Nephron (organoid): ENCODE results near the gene ADSL.

Experiments
- H3K27ac Mint-ChIP-seq, 3 experiments: 2 replicates each; pipeline ENCODE4 v1.8.0; 2020; ENCODE audit warnings: mixed read lengths in 3 of 3, mild to moderate bottlenecking in 2 of 3, moderate library complexity in 1 of 3
- H3K27me3 Mint-ChIP-seq: 2 replicates; pipeline ENCODE4 v1.8.0; 2021; ENCODE audit warnings: low read depth, mild to moderate bottlenecking, moderate library complexity, mixed read lengths
- H3K36me3 Mint-ChIP-seq: 2 replicates; pipeline ENCODE4 v1.8.0; 2020; ENCODE audit warnings: low read depth, mixed read lengths
- H3K4me1 Mint-ChIP-seq: 2 replicates; pipeline ENCODE4 v1.8.0; 2020; ENCODE audit warnings: mixed read lengths
- H3K4me3 Mint-ChIP-seq, 3 experiments: 2 replicates each; pipeline ENCODE4 v1.8.0; 2020; ENCODE audit warnings: mild to moderate bottlenecking in 3 of 3, mixed read lengths in 3 of 3, moderate library complexity in 2 of 3
- H3K9me3 Mint-ChIP-seq: 2 replicates; pipeline ENCODE4 v1.8.0; 2020; ENCODE audit warnings: mixed read lengths
- TF ChIP-seq, protein P1 (sequence below), 3 experiments: fragments of 200-600 bp; sonication (generic); IDR thresholded peaks; one replicate each; pipeline ENCODE4 v1.5.0; 2021; ENCODE audit warnings: antibody characterized with exemption in 3 of 3; ENCODE audit not compliant: unreplicated experiment in 3 of 3

The ADSL gene

DNA sequence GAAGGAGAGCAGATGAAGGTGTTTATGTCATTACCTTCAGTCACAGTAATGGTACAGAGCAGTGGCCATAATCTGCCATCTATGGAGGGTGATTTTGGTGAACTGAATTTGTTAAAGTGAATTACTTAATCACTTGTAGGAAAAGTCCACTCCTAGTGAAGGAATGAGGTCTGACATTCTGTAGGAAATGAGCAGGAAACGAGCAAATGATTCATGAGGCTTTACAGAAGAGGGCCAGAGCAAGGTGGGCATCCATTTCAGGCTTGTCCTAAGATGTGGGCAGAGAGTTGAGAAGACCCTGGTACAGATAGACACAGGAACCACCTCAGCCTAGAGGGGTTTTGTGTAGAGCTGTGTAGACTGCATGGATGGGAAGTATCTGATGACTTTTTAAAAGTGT lies 18.1 kb downstream of the ADSL start:
- Mint-ChIP-seq H3K4me1 (no peaks in the 10 kb centered on the region), H3K27me3 (no peaks in the 10 kb centered on the region), H3K4me3 (no peak overlapping the region), H3K9me3 (no peaks in the 10 kb centered on the region), H3K27ac (no peak overlapping the region), H3K36me3 (peaks cover 83% of the 10 kb centered on the region)
- TF ChIP-seq, protein P1, sequence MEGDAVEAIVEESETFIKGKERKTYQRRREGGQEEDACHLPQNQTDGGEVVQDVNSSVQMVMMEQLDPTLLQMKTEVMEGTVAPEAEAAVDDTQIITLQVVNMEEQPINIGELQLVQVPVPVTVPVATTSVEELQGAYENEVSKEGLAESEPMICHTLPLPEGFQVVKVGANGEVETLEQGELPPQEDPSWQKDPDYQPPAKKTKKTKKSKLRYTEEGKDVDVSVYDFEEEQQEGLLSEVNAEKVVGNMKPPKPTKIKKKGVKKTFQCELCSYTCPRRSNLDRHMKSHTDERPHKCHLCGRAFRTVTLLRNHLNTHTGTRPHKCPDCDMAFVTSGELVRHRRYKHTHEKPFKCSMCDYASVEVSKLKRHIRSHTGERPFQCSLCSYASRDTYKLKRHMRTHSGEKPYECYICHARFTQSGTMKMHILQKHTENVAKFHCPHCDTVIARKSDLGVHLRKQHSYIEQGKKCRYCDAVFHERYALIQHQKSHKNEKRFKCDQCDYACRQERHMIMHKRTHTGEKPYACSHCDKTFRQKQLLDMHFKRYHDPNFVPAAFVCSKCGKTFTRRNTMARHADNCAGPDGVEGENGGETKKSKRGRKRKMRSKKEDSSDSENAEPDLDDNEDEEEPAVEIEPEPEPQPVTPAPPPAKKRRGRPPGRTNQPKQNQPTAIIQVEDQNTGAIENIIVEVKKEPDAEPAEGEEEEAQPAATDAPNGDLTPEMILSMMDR (IDR thresholded peaks at IDR 0.05; ENCODE audit: unreplicated experiment in 3 of 3) = no peak

DNA sequence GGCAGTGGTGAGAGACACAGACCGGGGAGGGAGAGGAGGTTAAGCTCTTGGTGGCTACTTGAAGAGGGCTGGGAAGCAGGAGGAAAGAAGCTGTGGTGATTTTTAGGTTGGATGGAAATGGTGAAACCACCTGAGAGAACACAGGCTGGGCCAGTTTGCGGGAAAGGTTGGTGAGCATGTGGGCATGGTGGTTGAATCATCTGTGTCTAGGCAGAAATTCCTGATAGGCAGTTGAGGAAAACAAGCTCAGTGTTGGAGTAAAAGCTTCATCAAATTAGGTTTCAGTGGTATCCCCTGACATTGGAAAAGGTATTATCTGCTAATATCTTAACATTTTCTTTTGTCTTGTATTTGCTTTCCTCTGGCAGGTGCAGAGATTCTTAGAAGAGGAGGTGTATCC lies 19.8 kb downstream of the ADSL start:
- TF ChIP-seq, protein P1 (IDR thresholded peaks at IDR 0.05; ENCODE audit: unreplicated experiment in 3 of 3) = no peak
- Mint-ChIP-seq H3K27ac (no peak overlapping the region), H3K36me3 (peaks cover 69% of the 10 kb centered on the region), H3K27me3 (no peaks in the 10 kb centered on the region), H3K4me3 (no peak overlapping the region), H3K4me1 (peaks cover 2% of the 10 kb centered on the region), H3K9me3 (no peaks in the 10 kb centered on the region)

DNA sequence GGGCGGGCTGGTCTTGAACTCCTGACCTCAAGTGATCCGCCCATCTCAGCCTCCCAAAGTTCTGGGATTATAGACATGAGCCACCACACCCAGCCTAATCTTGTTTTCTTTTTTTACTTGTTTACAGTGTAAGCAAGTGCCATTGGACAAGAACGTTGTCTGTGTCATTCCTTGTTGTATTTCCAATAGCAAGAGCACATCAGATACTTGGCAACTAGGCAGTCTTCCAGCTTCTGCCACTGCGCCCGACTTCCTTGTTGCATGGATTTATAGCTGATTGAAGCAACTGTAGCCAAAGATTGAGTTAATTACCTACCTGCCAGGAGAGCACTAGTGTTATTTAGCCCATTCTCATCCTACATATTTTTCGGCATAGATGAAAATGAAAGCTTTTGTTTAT lies 21.0 kb downstream of the ADSL start:
- Mint-ChIP-seq H3K27me3 (no peaks in the 10 kb centered on the region), H3K4me3 (no peak overlapping the region), H3K27ac (no peak overlapping the region), H3K9me3 (no peaks in the 10 kb centered on the region), H3K36me3 (peaks cover 56% of the 10 kb centered on the region), H3K4me1 (peaks cover 9% of the 10 kb centered on the region)
- TF ChIP-seq, protein P1 (IDR thresholded peaks at IDR 0.05; ENCODE audit: unreplicated experiment in 3 of 3) = no peak

DNA sequence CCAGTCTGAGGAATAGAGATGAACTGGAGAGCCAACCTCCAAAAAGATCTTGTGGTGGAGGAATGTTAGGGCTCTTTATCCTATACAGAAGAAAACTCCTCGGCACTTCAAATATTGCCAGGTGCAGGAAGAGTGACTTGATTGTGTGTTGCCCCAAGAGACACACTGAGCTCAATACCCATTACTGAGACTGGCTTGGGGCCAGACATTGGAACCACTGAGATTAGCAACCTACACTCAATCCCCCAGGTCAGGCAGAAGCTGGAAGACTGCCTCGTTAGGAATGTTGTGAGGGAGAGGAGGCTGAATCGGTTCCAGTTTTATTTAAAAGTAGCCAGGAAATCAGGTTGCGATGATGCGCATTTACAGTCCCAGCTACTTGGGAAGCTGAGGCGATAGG lies 21.7 kb downstream of the ADSL start:
- no peaks in the 10 kb centered on the region for H3K27me3 Mint-ChIP-seq
- H3K4me3 Mint-ChIP-seq = peak overlapping the region; percentile 9 to 73 (median 38)
- H3K36me3 Mint-ChIP-seq = peaks cover 55% of the 10 kb centered on the region
- H3K9me3 Mint-ChIP-seq = no peaks in the 10 kb centered on the region
- TF ChIP-seq, protein P1 (IDR thresholded peaks at IDR 0.05; ENCODE audit: unreplicated experiment in 3 of 3) = no peak
- H3K4me1 Mint-ChIP-seq = peaks cover 16% of the 10 kb centered on the region
- peak overlapping the region in 1 of 3 experiments; percentile 55 for H3K27ac Mint-ChIP-seq

DNA sequence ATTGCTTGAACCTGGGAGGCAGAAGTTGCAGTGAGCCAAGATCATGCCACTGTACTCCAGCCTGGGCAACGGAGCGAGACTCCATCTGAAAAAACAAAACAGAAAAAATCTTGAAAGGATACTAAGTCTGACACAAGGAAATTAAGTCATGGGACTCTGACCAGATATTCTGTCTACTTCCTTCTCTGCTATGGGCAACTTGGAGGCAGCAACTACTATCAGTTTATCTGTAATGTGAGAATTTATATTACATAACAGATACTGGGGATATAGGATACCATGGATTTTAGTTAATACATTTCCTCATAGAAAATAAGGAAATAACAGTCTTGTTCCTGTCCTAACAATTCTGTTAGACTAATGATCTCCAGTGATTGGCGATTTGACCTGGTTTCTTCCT lies 22.5 kb downstream of the ADSL start:
- Mint-ChIP-seq H3K4me1 (peaks cover 20% of the 10 kb centered on the region), H3K27me3 (no peaks in the 10 kb centered on the region), H3K4me3 (no peak overlapping the region), H3K27ac (peak overlapping the region in 1 of 3 experiments; percentile 0), H3K36me3 (peaks cover 50% of the 10 kb centered on the region), H3K9me3 (no peaks in the 10 kb centered on the region)
- TF ChIP-seq, protein P1 (IDR thresholded peaks at IDR 0.05; ENCODE audit: unreplicated experiment in 3 of 3) = no peak

DNA sequence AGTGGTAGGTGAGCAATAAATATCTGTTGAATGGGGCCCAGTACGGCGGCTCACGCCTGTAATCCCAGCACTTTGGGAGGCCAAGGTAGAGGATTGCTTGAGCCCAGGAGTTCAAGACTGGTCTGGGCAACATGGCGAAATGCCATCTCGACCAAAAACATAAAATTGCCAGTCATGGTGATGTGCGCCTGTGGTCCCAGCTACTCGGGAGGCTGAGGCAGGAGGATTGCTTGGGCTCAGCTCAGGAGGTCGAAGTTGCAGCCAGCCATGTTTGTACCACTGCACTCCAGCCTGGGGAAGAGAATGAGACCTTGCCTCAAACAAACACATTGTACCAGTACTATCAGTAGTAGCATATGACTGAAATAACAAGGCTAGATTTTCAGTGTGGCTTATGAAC lies 28.3 kb downstream of the ADSL start:
- TF ChIP-seq, protein P1 (IDR thresholded peaks at IDR 0.05; ENCODE audit: unreplicated experiment in 3 of 3) = no peak
- H3K36me3 Mint-ChIP-seq = peaks cover 9% of the 10 kb centered on the region
- no peaks in the 10 kb centered on the region for H3K27me3 Mint-ChIP-seq
- H3K9me3 Mint-ChIP-seq = no peaks in the 10 kb centered on the region
- H3K27ac Mint-ChIP-seq = no peak overlapping the region
- H3K4me3 Mint-ChIP-seq = no peak overlapping the region
- H3K4me1 Mint-ChIP-seq = peaks cover 20% of the 10 kb centered on the region
